Upper lobe of left lung (tissue), 4 donors: ENCODE data around the gene WDR76.

ENCODE experiments used
- POLR2A ChIP-seq, 4 donors: fragments of 450-650 bp; IDR thresholded peaks; one replicate each; pipeline ENCODE4 v1.5.1; 2016 to 2017; ENCODE audit warnings: antibody characterized with exemption in 4 of 4, mild to moderate bottlenecking in 2 of 4
- TF ChIP-seq, protein P1 (sequence below), 6 experiments: fragments of 450-650 bp in 4 of 6; fragments of 200-600 bp in 2 of 6; sonication (generic) in 2 of 6; IDR thresholded peaks; one replicate each; pipeline ENCODE4 v1.5.1; 2016 to 2019; ENCODE audit warnings: antibody characterized with exemption in 6 of 6

DNA sequence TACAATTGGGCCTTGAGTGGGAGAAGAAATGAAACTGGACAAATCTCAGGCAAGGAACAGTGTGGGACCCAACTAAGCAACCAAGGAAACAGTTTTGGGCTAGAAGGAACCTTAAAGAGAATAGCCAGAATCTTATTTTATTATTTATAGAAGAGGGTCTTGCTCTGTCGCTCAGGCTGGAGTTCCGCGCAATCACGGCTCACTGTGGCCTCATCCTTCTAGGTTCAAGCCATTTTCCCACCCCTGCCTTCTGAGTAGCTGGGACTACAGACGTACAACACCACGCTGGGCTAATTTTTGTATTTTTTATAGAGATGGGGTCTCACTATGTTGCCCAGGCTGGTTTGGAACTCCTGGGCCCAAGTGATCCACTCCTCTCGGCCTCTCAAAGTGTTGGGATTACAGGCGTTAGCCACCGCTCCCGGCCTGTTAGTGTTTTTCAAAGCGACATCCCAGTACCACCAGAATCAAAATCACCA lies 734 bp upstream of the WDR76 start:
- TF ChIP-seq, protein P1, sequence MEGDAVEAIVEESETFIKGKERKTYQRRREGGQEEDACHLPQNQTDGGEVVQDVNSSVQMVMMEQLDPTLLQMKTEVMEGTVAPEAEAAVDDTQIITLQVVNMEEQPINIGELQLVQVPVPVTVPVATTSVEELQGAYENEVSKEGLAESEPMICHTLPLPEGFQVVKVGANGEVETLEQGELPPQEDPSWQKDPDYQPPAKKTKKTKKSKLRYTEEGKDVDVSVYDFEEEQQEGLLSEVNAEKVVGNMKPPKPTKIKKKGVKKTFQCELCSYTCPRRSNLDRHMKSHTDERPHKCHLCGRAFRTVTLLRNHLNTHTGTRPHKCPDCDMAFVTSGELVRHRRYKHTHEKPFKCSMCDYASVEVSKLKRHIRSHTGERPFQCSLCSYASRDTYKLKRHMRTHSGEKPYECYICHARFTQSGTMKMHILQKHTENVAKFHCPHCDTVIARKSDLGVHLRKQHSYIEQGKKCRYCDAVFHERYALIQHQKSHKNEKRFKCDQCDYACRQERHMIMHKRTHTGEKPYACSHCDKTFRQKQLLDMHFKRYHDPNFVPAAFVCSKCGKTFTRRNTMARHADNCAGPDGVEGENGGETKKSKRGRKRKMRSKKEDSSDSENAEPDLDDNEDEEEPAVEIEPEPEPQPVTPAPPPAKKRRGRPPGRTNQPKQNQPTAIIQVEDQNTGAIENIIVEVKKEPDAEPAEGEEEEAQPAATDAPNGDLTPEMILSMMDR (IDR thresholded peaks at IDR 0.05), result no peak
- TF ChIP-seq POLR2A (IDR thresholded peaks at IDR 0.05), result no peak
